Left colon (tissue), 2 donors: ENCODE measurements around the gene UBR1. TPM values are rescaled to one million over a fixed set of nuclear protein-coding genes. Genes with fewer than 3 reads are reported as not detected.
"Not testable (repeated sequence)": the region's sequence is repeated elsewhere in the genome, so short reads cannot be mapped to it uniquely, and the experiment has no call there.

Experiments used
- ATAC-seq: fragments of 200-7000 bp; cut with Tn5 transposase; one replicate; pipeline ENCODE4 v1.9.1; 2020; ENCODE audit warnings: mild to moderate bottlenecking, moderate library complexity
- DNase-seq, 2 donors: peaks; one replicate each; pipeline ENCODE4 v3.0.0-alpha.2; 2020
- intact Hi-C, 2 donors: fragments of 100-400 bp; cut with DNase I in 1 of 2; cut with micrococcal nuclease in 1 of 2; formaldehyde crosslinking; loops; one replicate each; pipeline versions ENCODE4 v1.11.2 to v1.14.0; 2022; cut with DNase I, micrococcal nuclease
- total RNA-seq, 2 donors: library from RNA; stranded (reverse); fragmentation: NEBNext Ultra II Directional; extraction: Animal tissue kit (Norgen Biotek cat#: 25700); gene quantifications; one replicate each; pipeline ENCODE4 v1.2.1, GENCODE V29; 2021
- donor health status: DM: no; HTN: no; CAD: no.
- donor health status: DM: yes; HTN: yes; CAD: no.

Gene UBR1
- total RNA-seq, 2 donors from 2014 or later = 23.9 to 30.9 TPM

DNA sequence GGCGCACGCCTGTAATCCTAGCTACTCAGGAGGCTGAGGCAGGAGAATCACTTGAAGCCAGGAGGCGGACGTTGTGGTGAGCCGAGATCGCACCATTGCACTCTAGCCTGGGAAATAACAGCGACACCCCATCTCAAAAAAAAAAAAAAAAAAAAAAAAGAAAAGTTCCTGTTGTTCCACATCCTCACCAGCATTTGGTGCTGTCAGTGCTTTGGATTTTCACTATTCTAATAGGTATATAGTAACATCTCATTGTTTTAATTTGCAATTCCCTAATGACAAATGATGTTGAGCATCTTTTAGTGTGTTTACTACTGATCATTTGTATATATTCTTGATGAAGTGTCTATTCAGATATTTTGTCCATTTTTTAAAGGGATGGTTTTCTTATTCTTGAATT is 24.6 kb downstream of the UBR1 start:
- intact Hi-C loops = no loop called here
- ATAC-seq = no peak

DNA sequence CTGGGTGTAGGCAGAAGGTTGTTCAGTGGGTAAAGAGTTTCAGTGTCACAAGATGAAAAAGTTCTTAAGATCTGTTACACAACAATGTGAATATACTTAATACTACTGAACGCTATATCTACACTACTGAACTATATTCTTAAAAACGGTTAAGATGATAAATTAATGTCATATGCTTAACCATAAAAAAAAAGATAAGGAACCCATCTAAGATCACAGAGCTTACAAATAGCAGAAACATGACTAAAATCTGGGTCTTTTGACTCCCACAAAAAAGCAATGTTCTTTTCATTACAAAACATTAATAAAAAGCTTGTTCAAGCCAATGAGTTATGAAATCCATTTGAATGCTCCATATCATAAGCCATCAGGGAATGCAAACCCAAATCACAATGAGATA is 34.4 kb downstream of the UBR1 start:
- ATAC-seq = no peak
- intact Hi-C loops = no loop called here
- no peak for DNase-seq

More for the DNA sequence above, 24.6 kb downstream of the UBR1 start:
- no peak for DNase-seq

DNA sequence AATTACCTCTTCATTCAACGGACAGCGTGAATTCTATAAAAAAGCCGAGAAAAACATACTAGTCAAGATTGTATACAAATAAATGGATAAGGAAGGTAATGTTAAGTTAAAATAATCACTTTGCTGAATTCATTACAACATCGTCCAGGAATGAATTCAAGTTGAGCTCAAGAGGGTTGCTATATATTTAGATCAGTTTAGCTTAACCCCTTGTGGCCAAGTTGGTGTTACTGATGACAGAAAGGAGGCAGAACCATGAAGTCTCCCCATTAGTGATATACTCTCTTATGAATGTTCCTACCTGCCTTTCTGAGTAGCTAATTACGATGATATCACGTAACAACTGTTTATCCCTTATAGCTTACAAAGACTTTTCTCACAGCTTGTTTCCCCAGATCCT is 34.9 kb downstream of the UBR1 start:
- intact Hi-C loops = no loop called here
- ATAC-seq = no peak
- no peak for DNase-seq

DNA sequence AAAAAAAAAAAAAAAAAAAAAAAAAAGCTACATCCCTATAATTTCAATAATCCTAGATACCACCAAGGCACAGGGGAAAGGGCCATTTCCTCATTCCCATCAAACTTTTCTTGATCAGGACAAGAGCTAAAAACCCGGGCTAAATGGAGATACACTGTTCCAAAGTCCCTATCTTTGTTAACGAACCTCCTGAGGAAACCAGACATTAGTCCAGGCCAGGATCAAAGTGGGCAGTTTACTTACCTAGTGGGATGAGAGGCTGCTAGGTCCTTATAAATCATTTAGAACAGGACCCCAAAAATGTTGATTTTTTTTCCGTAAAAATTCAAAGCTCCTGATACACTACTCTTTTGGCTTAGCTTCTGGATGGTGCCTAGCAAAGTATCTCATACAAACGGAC is 35.6 kb downstream of the UBR1 start:
- DNase-seq (no peak), ATAC-seq (no peak)
- intact Hi-C loops = no loop called here

DNA sequence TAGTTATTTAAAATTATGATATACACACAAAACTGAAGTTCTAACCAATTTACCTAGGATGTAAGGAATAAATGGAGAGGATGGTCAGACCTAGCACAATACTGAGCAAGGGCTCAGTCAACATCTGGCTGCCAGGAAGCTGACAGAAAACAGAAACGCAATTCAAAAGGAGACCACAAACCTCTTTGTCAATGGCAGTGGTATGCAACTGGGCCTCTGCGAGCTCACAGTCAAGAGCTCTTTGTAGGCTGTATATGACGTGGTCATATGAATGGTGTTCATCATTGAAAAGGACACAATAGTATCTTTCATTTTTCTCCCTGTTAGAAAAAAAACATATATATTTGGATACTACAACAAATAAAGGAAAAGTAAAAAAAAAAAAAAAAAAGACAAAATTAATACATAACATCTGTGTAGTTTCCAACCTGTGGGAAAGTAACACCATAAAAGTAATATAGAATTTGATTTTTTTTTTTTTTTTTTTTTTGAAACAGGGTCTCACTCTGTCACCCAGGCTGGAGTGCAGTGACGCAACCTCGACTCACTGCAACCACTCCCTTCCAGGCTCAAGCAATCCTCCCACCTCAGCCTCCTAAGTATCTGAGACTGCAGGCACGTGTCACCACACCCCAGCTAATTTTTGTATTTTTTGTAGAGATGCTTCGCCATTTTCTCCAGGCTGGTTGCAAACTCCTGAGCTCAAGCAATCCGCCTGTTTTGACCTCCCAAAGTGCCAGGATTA is 37.9 kb downstream of the UBR1 start:
- intact Hi-C loops = no loop called here
- DNase-seq = no peak
- no peak for ATAC-seq

DNA sequence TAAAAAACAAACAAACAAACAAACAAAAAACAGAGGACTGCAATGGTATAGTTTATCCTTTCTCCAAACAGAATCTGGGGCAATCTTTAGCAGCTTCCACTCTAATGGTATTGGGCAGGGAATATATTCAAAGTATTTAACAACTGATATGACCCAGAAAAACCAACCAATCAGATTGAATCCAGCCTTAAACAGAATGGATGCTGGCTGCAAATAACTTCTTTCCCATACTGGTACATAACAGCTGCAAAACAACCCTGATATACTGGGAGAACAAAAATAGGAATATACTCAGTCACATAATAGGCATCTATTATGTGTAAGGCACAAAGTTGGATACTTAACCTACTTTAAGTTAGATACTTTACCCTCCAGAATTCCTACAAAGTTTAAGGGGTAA is 49.1 kb downstream of the UBR1 start:
- intact Hi-C loops = no loop called here
- no peak for DNase-seq
- no peak for ATAC-seq

DNA sequence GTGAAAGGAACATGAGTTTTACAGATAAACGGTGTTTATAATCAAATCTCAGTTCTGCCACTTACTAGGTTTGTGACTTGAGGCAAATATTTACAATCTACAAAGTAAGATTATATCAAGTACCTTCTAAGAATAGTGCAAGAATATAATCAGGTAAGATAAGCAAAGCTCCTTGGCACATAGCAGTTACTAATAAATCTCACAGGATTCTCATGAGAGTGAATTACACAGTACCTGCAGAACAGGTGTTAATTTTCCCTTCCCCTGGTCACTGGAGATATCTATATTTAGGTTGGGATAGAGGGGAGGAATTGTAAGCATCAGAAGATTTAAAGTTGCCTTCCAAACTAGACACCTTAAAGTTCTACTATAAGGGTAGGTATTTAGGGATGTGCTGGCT is 53.0 kb downstream of the UBR1 start:
- intact Hi-C loops = no loop called here
- DNase-seq (no peak), ATAC-seq (no peak)

DNA sequence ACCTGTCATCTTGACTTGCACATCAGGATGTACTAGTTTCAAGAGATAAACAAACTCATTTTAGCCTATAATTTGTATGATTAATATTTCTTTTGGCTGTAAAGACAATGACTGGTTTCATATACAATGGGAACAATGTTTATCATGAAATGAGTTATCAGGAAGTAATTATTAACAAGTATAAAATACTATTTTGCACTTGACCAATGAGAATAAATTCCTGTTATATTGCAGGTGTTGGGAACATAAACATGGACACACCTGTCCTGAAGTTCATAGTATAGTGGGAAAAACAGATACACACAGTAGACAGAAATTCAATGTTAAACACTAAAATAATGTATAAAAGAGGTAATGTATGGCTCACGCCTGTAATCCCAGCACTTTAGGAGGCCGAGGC is 56.9 kb downstream of the UBR1 start:
- intact Hi-C loops = no loop called here
- DNase-seq (no peak), ATAC-seq (no peak)

DNA sequence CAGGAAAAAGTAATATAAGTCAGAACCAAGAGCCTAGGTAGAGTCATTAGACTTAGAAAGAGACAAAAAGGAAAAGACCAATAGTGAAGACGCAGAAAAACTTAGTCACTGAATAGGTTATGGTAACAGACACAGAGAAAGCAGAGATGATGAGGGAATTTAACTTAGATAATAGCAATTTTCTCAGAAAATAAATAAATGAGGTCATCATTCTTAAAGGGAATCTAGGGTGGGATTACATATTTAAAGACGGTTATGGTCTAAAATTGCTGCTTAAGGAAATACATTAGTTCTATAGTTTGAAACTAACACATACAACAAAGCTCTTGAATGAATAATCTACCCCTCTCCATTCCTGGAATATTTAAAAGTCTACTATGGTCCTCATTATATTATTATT is 59.4 kb downstream of the UBR1 start:
- ATAC-seq = no peak
- intact Hi-C loops = no loop called here
- no peak for DNase-seq

DNA sequence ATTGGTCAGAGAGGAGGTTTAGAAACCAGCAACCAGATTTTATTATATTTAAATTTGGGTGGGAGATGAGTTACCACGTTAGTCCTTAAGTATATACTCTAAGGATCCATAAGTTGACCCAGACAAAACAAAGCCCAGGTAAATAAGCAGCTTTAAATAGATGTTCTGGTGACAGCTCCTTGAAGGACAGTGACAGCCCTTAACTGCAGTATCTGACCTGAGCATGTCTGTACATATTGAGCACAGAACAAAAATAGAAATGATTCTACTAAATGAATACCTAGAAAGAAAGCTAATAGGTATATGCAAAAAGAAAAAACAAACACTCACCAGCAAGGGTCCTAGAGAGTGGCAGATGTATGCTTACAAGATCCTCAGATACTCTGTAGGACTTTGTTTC is 63.0 kb downstream of the UBR1 start:
- no peak for DNase-seq
- intact Hi-C loops = no loop called here
- no peak for ATAC-seq

DNA sequence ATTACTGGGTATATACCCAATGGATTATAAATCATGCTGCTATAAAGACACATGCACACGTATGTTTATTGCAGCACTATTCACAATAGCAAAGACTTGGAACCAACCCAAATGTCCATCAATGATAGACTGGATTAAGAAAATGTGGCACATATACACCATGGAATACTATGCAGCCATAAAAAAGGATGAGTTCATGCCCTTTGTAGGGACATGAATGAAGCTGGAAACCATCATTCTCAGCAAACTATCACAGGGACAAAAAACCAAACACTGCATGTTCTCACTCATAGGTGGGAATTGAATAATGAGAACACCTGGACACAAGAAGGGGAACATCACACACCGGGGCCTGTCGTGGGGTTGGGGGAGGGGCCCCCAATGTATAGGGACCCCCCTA is 64.8 kb downstream of the UBR1 start:
- ATAC-seq, DNase-seq, intact Hi-C loops: not testable (repeated sequence)

DNA sequence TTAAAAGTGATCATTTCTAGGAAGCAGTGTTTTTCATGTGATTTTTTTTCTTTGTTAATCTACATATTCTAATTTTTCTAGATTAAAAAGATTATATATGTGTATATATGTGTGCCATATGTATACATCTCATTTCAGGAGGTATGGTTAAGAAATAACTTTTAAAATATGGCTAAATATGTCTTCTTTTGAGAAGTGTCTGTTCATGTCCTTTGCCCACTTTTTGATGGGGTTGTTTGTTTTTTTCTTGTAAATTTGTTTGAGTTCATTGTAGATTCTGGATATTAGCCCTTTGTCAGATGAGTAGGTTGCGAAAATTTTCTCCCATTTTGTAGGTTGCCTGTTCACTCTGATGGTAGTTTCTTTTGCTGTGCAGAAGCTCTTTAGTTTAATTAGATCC is 70.6 kb downstream of the UBR1 start:
- DNase-seq, intact Hi-C loops, ATAC-seq: not testable (repeated sequence)

DNA sequence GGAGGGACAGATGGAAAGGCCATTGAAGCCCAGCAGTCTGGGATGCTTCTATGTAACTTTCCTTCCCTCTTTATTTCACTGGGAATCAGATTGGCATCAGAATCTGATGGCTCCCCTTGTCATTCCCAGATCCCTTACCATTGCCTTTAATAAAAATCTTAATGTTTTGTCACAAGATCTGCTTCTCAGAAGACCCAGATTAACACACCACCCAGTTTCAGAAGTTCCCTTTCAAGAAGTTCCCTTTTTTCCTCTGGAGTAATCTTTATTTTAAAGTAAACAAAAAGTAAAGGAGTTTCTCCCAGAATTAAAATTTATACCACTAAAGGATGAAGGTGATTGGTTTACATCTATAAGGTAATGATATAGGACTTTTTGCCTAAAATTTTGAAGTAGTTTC is 76.4 kb downstream of the UBR1 start:
- no peak for DNase-seq
- intact Hi-C loops = no loop called here
- no peak for ATAC-seq

DNA sequence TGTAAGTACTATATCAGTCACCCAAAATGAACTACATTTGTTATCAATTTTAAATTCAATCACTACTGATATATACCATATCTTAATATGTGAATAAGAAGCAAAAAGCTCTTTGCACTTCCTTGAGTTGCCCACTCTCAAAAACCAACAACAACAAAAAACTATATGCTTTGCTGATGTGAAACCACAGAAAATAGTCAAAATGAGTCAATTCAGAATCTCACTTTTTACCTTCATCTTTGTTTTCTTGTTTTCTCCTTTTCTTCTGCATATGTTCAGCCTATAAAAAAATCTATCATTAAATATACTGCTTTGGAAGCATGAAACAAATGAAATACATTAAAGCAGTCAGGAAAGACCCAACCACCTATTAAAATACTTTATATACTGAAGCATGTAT is 80.7 kb downstream of the UBR1 start:
- intact Hi-C loops = no loop called here
- DNase-seq = no peak
- no peak for ATAC-seq

DNA sequence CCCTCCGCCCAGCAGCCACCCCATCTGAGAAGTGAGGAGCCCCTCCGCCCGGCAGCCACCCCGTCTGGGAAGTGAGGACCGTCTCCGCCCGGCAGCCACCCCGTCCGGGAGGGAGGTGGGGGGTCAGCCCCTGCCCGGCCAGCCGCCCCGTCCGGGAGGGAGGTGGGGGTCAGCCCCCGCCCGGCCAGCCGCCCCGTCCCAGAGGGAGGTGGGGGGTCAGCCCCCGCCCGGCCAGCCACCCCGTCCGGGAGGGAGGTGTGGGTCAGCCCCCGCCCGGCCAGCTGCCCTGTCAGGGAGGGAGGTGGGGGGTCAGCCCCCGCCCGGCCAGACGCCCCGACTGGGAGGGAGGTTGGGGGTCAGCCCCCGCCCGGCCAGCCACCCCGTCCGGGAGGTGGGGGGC is 91.2 kb downstream of the UBR1 start:
- ATAC-seq, intact Hi-C loops, DNase-seq: not testable (repeated sequence)

DNA sequence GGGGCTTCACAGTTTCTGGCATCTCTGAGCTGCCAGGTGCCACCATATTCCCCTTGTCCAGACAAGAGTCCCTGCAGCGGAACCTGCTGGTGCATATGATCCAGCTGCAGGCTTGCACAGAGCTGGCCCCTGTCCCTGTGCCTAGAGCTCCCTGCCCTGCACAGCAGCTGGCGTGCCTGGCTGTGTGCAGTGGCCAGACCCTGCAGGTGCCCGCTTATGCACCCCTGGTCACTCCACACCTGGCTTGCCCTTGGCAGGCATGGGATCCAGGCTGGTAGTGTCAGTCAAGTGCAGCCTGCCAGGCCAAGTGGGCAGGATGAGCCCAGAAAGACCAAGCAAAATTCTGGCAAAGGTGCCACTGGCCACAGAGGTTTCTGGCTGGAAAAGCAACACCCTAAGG is 96.6 kb downstream of the UBR1 start:
- ATAC-seq (no peak), DNase-seq (no peak)
- intact Hi-C loops = no loop called here

DNA sequence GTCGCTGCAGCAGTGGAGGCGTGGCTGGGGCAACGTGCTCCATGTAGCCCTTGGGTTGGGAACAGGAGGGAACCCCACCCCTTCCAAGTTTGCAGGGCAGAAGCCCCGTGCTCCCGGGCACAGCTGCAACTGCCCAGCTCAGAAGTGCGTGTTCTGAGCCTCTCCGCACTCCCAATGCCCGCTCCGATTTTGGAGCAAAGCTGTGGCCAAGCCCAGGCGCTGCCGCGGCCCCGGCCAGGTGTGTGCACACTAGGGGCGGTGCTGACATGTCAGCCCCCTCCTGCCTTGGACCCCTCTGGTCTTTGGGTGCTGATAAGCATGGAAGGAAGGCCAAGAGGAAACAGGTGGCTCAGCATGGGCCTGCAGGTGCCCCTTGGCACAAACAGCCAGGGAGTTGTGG is 97.7 kb downstream of the UBR1 start:
- no peak for ATAC-seq
- intact Hi-C loops = no loop called here
- DNase-seq = no peak

DNA sequence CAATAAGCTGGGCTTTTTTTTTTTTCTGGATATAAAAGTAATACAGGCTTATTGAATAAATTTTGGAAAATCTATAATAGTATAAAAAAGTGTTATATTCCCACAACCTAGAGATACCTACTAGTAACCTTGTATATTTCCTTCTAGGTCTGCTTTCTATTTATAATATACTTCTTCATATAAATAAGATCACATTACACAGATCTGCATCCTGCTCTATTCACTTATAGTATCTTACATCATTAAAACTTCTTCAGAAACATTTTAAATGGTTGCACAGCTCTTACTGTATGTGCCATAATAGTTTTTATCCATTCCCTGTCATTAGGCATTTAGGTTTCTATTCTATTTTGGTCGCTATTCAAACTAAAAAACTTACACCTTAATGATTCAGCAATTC is 98.3 kb downstream of the UBR1 start:
- ATAC-seq (no peak), DNase-seq (no peak)
- intact Hi-C loops = no loop called here

DNA sequence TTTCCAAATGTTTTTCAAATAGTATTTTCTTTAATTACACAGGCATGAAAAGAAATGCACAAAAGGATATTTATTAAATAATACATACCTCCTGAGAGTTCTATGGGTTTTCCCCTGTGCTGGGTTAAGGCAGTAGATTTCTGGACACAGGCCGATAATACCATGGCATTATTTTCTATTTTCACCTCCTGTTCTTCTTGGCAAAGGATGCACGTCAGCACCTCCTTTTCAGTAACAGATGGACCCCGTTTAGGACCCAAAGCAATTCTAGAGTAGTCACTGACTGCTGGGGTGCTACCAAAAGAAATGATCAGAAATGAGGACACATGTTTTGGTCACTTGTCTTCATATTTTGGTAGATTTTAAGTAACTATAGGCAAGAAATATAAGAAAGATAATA is 98.8 kb downstream of the UBR1 start:
- intact Hi-C loops = no loop called here
- no peak for ATAC-seq
- DNase-seq = no peak

DNA sequence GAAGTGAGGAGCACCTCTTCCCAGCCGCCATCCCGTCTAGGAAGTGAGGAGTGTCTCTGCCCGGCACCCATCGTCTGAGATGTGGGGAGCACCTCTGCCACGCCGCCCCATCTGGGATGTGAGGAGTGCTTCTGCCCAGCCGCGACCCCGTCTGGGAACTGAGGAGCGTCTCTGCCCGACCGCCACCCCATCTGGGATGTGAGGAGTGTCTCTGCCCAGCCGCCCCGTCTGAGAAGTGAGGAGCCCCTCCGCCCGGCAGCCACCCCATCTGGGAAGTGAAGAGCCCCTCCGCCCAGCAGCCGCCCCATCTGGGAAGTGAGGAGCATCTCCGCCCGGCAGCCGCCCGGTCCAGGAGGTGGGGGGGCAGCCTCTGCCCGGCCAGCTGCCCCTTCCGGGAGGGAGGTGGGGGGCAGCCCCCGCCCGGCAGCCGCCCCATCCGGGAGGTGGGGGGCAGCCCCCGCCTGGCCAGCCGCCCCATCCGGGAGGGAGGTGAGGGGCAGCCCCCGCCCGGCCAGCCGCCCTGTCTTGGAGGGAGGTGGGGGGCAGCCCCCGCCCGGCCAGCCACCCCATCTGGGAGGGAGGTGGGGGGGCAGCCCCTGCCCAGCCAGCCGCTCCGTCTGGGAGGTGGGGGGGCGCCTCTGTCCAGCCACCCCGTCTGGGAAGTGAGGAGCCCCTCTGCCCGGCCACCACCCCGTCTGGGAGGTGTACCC is 100.8 kb downstream of the UBR1 start:
- intact Hi-C loops, DNase-seq, ATAC-seq: not testable (repeated sequence)
